GM21367 (cell line): ENCODE measurements around the gene EFCAB6.

Experiments
- ATAC-seq: cut with Tn5 transposase; IDR thresholded peaks from one replicate; pipeline ENCODE4 v1.9.1; 2021; ENCODE audit not compliant: unreplicated experiment

The EFCAB6 gene

DNA sequence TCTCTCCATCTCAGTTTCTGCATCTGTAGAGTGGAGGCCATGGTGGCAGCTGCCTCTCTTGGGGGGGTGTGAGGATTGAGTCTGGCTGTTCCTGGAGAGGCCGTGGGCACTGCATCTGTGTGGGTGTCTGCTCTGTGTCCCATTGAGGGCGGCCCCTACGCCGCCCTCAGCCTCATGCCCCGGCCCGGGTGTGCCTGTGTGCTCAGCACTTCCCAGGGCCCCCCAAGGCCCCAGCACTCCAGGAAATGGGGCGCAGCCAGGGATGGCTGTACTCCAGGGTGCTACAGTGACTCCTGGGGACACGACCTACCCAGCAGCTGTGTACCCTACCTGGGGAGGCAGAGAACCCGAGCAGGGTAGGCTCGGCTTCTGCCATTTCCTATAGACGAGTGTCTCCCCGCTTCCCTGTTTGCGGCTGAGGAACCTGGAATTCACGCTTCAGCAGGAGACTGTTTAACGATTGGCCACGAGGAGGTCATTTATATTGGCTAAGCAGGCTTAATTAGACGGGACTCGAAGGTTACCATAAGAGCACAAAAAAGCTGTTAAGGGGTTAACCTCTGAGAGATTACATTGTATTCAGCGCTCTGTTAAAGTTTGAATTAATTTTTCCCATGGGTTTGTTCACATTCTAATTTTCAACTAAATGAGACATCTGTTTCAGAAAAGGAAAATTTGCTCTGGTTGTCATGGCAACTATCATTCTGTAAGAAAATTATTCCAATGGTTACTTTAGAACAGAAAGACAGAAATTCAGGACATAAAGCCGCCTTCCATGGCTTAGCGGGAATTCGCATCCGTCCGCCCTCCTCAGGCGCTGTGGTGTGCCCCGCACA, 323.9 kb downstream of the EFCAB6 start:
- ATAC-seq = no peak

DNA sequence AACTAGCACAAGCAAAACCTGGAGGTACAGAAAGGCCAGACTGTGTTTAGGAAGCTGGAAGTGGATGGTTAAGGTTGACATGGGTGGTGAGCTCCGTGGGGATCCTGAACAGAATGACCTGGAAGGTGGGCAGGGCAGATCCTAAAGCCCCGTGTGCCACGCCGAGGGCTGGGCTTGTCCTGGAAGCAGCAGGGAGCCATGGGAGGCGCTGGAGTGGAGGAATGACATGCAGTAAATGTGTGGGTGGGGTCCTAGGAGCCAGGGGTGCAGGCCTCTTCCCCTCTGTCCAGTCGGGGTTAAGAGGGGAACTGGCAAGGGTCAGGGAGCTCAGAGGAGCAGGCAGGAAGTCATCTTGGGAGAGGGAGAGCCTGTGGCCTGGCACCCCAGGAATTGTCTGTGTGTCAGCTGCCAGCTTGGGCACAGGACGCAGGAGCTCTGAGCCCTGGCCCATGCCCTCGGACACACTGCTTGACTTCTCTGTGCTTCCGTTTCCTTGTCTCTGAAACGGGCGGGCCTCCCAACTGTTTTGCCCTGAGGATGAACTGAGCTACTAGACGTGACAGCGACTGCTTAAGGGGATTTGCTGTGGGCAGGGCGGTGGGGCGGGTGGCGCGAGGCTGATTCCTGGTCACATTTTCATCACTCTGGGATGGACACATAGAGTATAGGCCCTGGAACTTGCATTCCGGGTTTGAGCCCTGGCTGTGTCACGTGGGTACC, 324.6 kb downstream of the EFCAB6 start:
- ATAC-seq = no peak

GRCh38 chr22:43485502-43486089, 326.5 kb downstream of the EFCAB6 start:
- ATAC-seq = no peak

DNA sequence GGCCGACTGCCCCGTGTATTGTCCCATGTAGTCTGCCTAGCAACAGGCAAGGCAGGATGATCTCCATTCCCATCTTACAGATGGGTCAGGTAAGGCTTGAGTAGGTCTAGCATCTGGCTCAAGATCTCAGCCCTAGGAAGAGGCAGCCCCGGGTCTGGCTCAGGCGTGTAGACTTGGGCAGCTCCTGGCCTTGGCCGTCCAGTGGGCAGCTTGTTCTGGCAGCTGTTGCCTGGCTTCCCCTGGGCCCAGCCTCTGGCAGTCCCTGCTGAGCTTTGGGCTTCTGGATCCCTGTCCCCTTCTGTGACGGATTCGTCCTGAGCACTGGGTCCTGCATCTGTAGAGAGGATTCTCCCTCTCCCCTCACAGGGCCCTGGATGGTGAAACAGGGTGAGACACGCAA, 327.9 kb downstream of the EFCAB6 start:
- ATAC-seq = no peak

DNA sequence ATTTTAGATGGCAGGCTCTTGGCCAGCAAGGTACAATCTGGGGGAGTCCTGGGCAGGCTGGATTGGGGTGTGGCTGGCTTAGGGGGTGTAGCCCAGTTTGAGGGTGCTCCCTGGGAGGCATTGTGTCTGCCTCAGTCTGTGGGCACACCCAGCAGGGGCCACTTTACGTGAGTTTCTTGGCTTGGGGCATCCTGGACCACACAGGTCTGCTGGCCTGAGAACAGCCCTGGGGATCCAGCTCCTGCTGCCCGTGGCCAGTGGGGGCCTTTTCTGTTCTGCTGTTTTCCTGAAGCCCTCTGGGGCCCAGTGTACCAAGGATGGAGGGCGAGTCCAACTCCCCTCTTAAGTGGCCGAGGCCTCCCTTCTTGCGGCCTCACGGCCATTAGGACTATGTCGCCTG, 328.4 kb downstream of the EFCAB6 start:
- no peak for ATAC-seq

DNA sequence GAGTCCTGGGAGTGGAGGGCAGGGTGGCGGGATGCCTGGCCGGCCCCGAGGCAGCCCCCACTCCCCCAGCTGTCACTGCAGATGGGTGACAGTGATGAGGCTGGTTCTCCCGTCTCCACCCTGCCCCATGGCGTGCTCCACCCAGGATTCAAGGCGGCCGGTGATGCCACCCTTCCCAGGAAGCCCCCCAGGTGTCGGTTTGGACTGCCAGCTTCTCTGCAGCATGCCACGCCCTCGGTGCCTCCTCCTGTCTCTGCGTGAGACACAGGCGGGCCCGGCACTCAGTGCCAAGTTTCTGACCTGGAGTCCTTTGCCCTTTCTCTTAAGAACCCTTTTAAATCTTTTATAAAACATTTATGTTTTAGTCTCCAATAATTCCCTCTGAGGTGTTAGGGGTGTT, 328.8 kb downstream of the EFCAB6 start:
- no peak for ATAC-seq

DNA sequence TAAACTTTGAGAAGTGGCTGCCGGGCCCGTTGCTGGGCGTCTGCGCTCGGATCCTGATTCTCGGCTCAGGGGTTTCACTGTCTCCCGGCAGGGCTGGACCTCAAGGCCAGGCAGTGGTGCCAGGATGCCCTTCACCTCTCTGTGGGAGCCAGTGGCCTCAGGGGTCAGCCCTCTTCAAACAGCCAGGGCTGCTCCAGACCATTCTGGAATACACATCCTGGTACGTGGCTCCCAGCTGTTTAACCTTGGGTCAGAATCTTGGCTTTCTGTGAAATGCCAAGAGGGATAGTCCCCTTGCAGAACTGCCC, 329.8 kb downstream of the EFCAB6 start:
- no peak for ATAC-seq

- no peak for ATAC-seq
These were observed 330.4 kb downstream of the EFCAB6 start for GRCh38 chr22:43481568-43482317.

DNA sequence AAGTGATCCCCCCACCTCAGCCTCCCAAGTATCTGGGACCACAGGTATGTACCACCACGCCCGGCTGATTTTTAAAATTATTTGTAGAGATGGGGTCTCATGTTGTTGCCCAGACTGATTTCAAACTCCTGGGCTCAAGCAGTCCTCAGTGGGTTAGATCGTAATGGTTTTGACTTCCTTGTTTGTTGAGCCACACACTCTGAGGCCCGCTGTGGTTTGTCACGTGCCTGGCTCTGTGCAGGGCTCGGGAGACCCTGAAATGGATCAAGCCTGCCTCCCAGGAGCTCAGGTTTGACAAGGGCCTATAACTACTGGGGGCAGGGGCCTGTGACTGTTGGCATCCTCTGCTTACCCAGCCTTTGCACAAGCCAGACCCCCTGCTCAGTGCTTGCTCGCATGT, 332.1 kb downstream of the EFCAB6 start:
- no peak for ATAC-seq

DNA sequence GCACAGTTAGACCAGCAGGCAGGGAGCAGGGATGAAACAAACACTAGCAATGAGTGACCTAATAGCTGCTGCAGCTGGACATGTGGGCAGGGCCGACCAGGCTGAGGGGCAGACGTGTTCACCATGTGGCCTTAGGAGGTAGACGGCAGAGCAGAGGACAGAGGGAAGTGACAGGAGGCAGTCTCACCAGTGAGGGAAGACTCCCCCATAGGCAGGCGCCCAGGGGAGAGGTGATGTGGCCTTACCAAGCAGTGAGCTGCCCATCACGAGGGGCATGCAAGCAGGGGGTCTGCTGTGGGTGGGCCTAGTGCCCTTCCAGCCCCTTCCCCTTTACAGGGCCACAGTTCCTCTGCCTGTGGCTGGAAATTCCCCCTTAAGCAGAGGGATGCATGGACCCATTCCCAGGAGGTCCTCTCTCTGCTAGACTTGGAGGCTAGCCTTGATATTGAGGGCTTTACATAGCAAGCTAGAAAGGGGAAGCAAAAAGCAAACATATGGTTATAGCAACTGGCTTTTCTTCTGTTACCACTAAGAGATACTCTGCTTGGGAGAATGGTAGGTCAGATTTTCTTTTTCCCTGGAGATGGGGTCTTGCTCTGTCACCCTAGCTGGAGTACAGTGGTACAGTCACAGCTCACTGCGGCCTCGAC, 332.7 kb downstream of the EFCAB6 start:
- ATAC-seq = no peak
